ENCODE data around the gene DPH1.

The DPH1 gene

GRCh38 chr17:2093349-2093748 lies 63.4 kb downstream of the DPH1 start:
- Histone ChIP-seq H3K27ac (ENCODE audit: extremely low read depth, low read depth, low read length) (no peak overlapping the region), H3K36me3 (ENCODE audit: control insufficient read depth in 2 of 2, insufficient read depth in 1 of 2, low read length in 2 of 2) (peaks cover 0 to 5% of the 10 kb centered on the region in 2 experiments; a peak in 2 of 3 replicates), H3K4me3 (ENCODE audit: low read depth, low read length) (no peak overlapping the region), H3K4me1 (ENCODE audit: control insufficient read depth, insufficient read depth, low read length) (peaks cover 4% of the 10 kb centered on the region; the same call in 1 of the 2 replicates), H3K9me3 (ENCODE audit: control insufficient read depth, insufficient read depth, low read depth, low read length) (no peaks in the 10 kb centered on the region)
- POLR2A ChIA-PET = no interaction called here
- CTCF ChIA-PET = interaction anchor here (0.6 to 4.0 kb wide), 6 partner anchors 19 to 209 kb away, joined by 3 to 24 read pairs (median 4); no protein-coding TSS in a partner anchor
- TF ChIP-seq FEZF1 (tag by site-specific recombination; IDR thresholded peaks at IDR 0.05) = peak; percentile 35; the same call in 1 of the 2 replicates
- no peak for TF ChIP-seq BCL11A (tag by site-specific recombination; IDR thresholded peaks at IDR 0.05; ENCODE audit: low read depth)

All from HEK293 (cell line).